Measurements from ENCODE around the gene SKI.
"Not testable (repeated sequence)": the region's sequence is repeated elsewhere in the genome, so short reads cannot be mapped to it uniquely, and the experiment has no call there.

SKI gene

GRCh38 chr1:2260917-2261316 is 32.8 kb downstream of the SKI start:
- no peaks in the 10 kb centered on the region for H3K36me3 ChIP-seq (ENCODE audit: control insufficient read depth, insufficient read depth, low read length)
- no peak overlapping the region for H3K4me3 ChIP-seq (ENCODE audit: insufficient read depth, low read depth, low read length, poor library complexity, severe bottlenecking)

GRCh38 chr1:2261476-2262395 is 33.6 kb downstream of the SKI start:
- H3K4me1 ChIP-seq (ENCODE audit: control insufficient read depth, insufficient read depth, low read length, poor library complexity, severe bottlenecking) = peaks cover 41% of the 10 kb centered on the region
- not testable (repeated sequence) for H3K27ac ChIP-seq (ENCODE audit: insufficient read depth, low read length, poor library complexity, severe bottlenecking)

More at GRCh38 chr1:2260917-2261316, 32.8 kb downstream of the SKI start:
- no peak for DNase-seq
- H3K27me3 ChIP-seq (replicated peaks; ENCODE audit: control insufficient read depth, insufficient read depth, low read length, poor library complexity, severe bottlenecking) = no peaks in the 10 kb centered on the region
- peaks cover 14% of the 10 kb centered on the region for H3K9me3 ChIP-seq (ENCODE audit: control insufficient read depth, low read length)
- H3K4me1 ChIP-seq (ENCODE audit: control insufficient read depth, insufficient read depth, low read length, poor library complexity, severe bottlenecking) = peaks cover 39% of the 10 kb centered on the region
- H3K27ac ChIP-seq (ENCODE audit: insufficient read depth, low read length, poor library complexity, severe bottlenecking) = no peak overlapping the region

GRCh38 chr1:2266301-2266975 is 38.3 kb downstream of the SKI start:
- peaks cover 4% of the 10 kb centered on the region for H3K36me3 ChIP-seq (ENCODE audit: control insufficient read depth, insufficient read depth, low read length)
- H3K4me3 ChIP-seq (ENCODE audit: insufficient read depth, low read depth, low read length, poor library complexity, severe bottlenecking) = no peak overlapping the region
- no peaks in the 10 kb centered on the region for H3K9me3 ChIP-seq (ENCODE audit: control insufficient read depth, low read length)
- H3K27ac ChIP-seq (ENCODE audit: insufficient read depth, low read length, poor library complexity, severe bottlenecking) = no peak overlapping the region
- no peaks in the 10 kb centered on the region for H3K27me3 ChIP-seq (replicated peaks; ENCODE audit: control insufficient read depth, insufficient read depth, low read length, poor library complexity, severe bottlenecking)
- no peak for DNase-seq
- peaks cover 47% of the 10 kb centered on the region for H3K4me1 ChIP-seq (ENCODE audit: control insufficient read depth, insufficient read depth, low read length, poor library complexity, severe bottlenecking)

More at GRCh38 chr1:2261476-2262395, 33.6 kb downstream of the SKI start:
- DNase-seq; H3K36me3 ChIP-seq (ENCODE audit: control insufficient read depth, insufficient read depth, low read length); H3K9me3 ChIP-seq (ENCODE audit: control insufficient read depth, low read length); H3K4me3 ChIP-seq (ENCODE audit: insufficient read depth, low read depth, low read length, poor library complexity, severe bottlenecking); H3K27me3 ChIP-seq (replicated peaks; ENCODE audit: control insufficient read depth, insufficient read depth, low read length, poor library complexity, severe bottlenecking): not testable (repeated sequence)

DNA sequence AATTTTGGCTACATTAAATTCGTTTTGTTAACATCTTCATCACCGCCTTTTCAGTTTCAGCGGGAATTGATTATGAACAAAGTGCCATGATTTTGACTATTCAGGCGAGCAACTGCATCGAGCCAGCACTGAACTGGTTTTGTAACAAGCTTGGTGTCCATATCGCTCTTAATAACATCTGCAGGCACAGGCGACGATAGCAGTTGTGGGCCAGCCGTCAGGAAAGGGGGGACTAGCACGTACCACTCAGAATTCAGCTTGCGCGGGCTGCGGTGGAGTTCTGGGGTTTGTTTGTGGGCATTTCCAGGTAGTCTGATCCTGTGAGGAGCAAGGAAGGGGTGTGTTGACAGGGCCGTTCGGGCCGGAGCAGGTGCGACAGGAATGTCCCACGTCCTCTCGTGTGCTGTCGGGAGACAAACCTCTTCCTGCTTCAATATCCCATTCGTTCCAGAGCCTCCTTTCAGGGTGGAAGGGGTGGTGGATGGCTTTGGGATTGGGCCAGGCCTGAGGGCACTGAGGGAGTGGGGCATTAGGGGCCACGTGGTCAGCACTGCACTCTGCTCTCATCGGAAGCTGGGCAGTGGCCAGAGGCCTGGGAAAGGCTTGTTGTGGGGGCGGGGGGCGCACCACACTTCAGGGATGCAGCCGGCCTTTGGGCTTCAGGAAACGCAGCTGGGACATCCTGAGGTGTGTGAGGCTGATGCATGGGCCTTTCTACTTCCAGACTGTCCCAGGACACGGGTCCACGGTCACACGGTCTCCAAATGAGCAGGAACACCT is 39.1 kb downstream of the SKI start:
- no peak overlapping the region for H3K27ac ChIP-seq (ENCODE audit: insufficient read depth, low read length, poor library complexity, severe bottlenecking)
- DNase-seq = no peak
- H3K4me3 ChIP-seq (ENCODE audit: insufficient read depth, low read depth, low read length, poor library complexity, severe bottlenecking) = no peak overlapping the region
- peaks cover 4% of the 10 kb centered on the region for H3K36me3 ChIP-seq (ENCODE audit: control insufficient read depth, insufficient read depth, low read length)
- H3K9me3 ChIP-seq (ENCODE audit: control insufficient read depth, low read length) = no peaks in the 10 kb centered on the region
- H3K4me1 ChIP-seq (ENCODE audit: control insufficient read depth, insufficient read depth, low read length, poor library complexity, severe bottlenecking) = peaks cover 53% of the 10 kb centered on the region
- H3K27me3 ChIP-seq (replicated peaks; ENCODE audit: control insufficient read depth, insufficient read depth, low read length, poor library complexity, severe bottlenecking) = no peaks in the 10 kb centered on the region

DNA sequence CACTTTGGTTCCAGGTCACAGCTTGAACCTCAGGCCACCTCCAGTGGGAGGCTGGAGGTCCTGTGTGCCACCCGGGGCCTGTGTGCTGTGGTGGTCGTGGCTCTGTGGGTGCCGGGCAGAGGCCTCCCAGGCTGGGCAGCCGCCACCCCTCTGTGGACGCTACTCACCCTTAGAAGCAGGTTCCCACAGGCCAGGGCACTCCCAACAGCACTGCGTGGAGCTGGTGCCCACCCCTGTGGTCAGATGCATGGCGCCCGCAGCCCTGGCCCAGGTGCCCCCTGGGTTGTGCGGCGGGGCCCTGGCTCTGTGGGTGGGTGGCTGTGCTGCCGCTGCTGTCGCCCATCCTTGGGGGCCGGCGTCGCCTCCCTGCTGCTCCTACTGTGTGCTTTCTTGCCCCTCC is 39.7 kb downstream of the SKI start:
- DNase-seq = no peak
- no peaks in the 10 kb centered on the region for H3K27me3 ChIP-seq (replicated peaks; ENCODE audit: control insufficient read depth, insufficient read depth, low read length, poor library complexity, severe bottlenecking)
- H3K4me1 ChIP-seq (ENCODE audit: control insufficient read depth, insufficient read depth, low read length, poor library complexity, severe bottlenecking) = peaks cover 53% of the 10 kb centered on the region
- H3K4me3 ChIP-seq (ENCODE audit: insufficient read depth, low read depth, low read length, poor library complexity, severe bottlenecking) = no peak overlapping the region
- no peak overlapping the region for H3K27ac ChIP-seq (ENCODE audit: insufficient read depth, low read length, poor library complexity, severe bottlenecking)
- H3K9me3 ChIP-seq (ENCODE audit: control insufficient read depth, low read length) = no peaks in the 10 kb centered on the region
- peaks cover 4% of the 10 kb centered on the region for H3K36me3 ChIP-seq (ENCODE audit: control insufficient read depth, insufficient read depth, low read length)

DNA sequence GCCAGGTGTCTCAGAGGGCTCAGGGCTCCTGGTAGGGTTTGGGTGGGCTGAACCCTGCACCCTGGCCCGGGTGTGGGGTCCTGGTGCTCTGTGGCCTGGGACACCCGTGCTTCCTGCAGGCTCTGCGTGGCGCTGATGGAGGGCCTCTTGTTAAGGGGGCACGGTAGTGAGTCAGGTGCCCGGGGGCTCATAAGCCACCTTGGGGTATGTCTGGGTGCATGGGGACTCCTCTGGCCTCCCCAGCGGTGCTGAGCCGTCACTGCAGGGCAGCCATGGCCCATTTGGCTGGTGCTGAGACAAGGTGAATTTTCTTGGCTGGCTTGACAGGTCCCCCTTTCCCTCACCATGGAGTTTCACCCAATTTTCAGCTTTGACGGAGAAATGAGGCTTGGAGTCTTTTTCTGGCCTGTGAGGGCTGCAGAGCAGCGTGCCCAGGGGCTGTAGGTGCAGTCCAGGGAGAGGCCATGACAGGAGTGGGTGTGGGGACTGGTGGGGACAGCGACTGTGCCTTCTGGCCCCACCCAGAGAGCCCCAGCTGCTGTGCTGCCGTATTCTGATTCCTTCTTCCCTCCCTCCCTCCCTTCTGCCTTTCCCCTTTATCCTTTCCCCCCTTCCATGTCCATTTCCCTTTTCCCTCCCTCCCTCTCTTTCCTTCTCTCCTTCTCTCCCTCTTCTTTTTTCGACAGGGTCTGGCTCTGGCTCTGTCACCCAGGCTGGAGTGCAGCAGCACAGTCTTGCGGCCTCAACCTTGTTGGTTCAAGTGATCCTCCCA is 40.4 kb downstream of the SKI start:
- DNase-seq = no peak
- no peaks in the 10 kb centered on the region for H3K9me3 ChIP-seq (ENCODE audit: control insufficient read depth, low read length)
- H3K27ac ChIP-seq (ENCODE audit: insufficient read depth, low read length, poor library complexity, severe bottlenecking) = no peak overlapping the region
- H3K27me3 ChIP-seq (replicated peaks; ENCODE audit: control insufficient read depth, insufficient read depth, low read length, poor library complexity, severe bottlenecking) = no peaks in the 10 kb centered on the region
- peaks cover 58% of the 10 kb centered on the region for H3K4me1 ChIP-seq (ENCODE audit: control insufficient read depth, insufficient read depth, low read length, poor library complexity, severe bottlenecking)
- H3K4me3 ChIP-seq (ENCODE audit: insufficient read depth, low read depth, low read length, poor library complexity, severe bottlenecking) = no peak overlapping the region
- H3K36me3 ChIP-seq (ENCODE audit: control insufficient read depth, insufficient read depth, low read length) = peaks cover 4% of the 10 kb centered on the region

DNA sequence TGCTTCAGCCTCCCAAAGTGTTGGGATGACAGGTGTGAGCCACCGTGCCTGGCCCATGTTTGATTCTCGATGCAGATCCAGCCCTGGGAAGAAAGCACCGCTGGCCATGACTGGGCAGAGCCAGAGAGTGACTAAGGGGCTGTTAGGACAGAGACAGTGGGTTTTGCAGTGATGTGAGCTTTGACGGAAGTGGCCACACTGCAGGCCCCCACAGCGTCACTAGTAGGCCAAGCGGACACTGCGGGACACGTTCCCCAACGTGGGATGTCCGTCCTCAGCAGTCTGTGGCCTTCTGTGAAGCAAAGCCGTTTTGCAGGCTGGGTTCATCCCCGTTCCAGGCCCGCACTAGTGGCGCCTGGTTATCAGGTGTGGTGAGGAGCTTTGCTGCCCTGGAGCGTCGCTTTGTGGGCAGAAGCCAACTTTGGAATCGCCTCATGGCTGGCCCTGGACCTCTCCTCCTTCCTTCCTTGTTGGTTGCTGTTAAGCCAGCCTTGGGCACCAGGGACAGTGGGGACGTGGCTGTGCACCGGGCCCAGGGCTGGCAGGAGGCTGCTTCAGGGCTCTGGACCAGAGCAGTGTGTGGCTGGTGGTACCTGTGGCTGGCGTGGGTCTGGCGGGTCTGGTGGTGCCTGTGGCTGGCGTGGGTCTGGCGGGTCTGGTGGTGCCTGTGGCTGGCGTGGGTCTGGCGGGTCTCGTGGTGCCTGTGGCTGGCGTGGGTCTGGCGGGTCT is 41.2 kb downstream of the SKI start:
- Histone ChIP-seq H3K9me3 (ENCODE audit: control insufficient read depth, low read length) (no peaks in the 10 kb centered on the region), H3K4me3 (ENCODE audit: insufficient read depth, low read depth, low read length, poor library complexity, severe bottlenecking) (no peak overlapping the region), H3K36me3 (ENCODE audit: control insufficient read depth, insufficient read depth, low read length) (peaks cover 4% of the 10 kb centered on the region), H3K27me3 (replicated peaks; ENCODE audit: control insufficient read depth, insufficient read depth, low read length, poor library complexity, severe bottlenecking) (no peaks in the 10 kb centered on the region), H3K4me1 (ENCODE audit: control insufficient read depth, insufficient read depth, low read length, poor library complexity, severe bottlenecking) (peaks cover 65% of the 10 kb centered on the region), H3K27ac (ENCODE audit: insufficient read depth, low read length, poor library complexity, severe bottlenecking) (no peak overlapping the region)
- DNase-seq = no peak

DNA sequence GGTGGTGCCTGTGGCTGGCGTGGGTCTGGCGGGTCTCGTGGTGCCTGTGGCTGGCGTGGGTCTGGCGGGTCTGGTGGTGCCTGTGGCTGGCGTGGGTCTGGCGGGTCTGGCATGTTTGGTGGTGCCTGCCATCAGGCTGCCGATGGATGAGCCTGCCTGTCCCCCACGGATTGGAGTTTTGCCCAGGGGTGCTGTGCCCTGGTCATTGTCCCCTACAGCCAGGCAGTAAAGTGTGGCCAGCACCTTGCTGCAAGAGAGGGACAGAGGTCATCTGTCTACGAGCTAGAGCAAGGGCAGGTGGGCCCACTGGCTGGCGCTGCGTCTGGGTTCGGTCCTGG is 41.8 kb downstream of the SKI start:
- peaks cover 4% of the 10 kb centered on the region for H3K36me3 ChIP-seq (ENCODE audit: control insufficient read depth, insufficient read depth, low read length)
- H3K27ac ChIP-seq (ENCODE audit: insufficient read depth, low read length, poor library complexity, severe bottlenecking) = no peak overlapping the region
- no peaks in the 10 kb centered on the region for H3K27me3 ChIP-seq (replicated peaks; ENCODE audit: control insufficient read depth, insufficient read depth, low read length, poor library complexity, severe bottlenecking)
- H3K4me1 ChIP-seq (ENCODE audit: control insufficient read depth, insufficient read depth, low read length, poor library complexity, severe bottlenecking) = peaks cover 70% of the 10 kb centered on the region
- no peak overlapping the region for H3K4me3 ChIP-seq (ENCODE audit: insufficient read depth, low read depth, low read length, poor library complexity, severe bottlenecking)
- no peaks in the 10 kb centered on the region for H3K9me3 ChIP-seq (ENCODE audit: control insufficient read depth, low read length)
- DNase-seq = no peak
